Loucy (cell line): ENCODE data around the gene PROX2.
A peak's percentile ranks its signal among the peaks of the same experiment; 100 is the strongest.

ENCODE experiments used
- H2AFZ ChIP-seq: fragments of 200-600 bp; sonication (generic); 2 replicates; pipeline ENCODE4 v1.6.0; 2016; ENCODE audit warnings: antibody characterized with exemption, mild to moderate bottlenecking, low read length, moderate library complexity
- H3F3A ChIP-seq: fragments of 200-600 bp; 2 replicates; pipeline ENCODE4 v1.6.0; 2016; ENCODE audit warnings: antibody characterized with exemption, low read depth, mild to moderate bottlenecking
- H3K27me3 ChIP-seq: fragments of 200-600 bp; sonication (generic); 2 replicates; pipeline ENCODE4 v1.6.1; 2014; ENCODE audit warnings: low read length, mild to moderate bottlenecking; ENCODE audit not compliant: insufficient read depth, poor library complexity, severe bottlenecking
- H3K36me3 ChIP-seq: fragments of 200-600 bp; sonication (generic); 2 replicates; pipeline ENCODE4 v1.6.1; 2016; ENCODE audit warnings: low read length; ENCODE audit not compliant: insufficient read depth
- H3K4me1 ChIP-seq: fragments of 200-600 bp; sonication (generic); 2 replicates; pipeline ENCODE4 v1.5.1; 2014; ENCODE audit warnings: low read length, mild to moderate bottlenecking; ENCODE audit not compliant: insufficient read depth, poor library complexity, severe bottlenecking
- H3K4me2 ChIP-seq: fragments of 200-600 bp; sonication (generic); 2 replicates; pipeline ENCODE4 v1.6.0; 2014; ENCODE audit warnings: antibody characterized with exemption, low read length, low read depth, mild to moderate bottlenecking; ENCODE audit not compliant: poor library complexity, severe bottlenecking
- H3K4me3 ChIP-seq: fragments of 200-600 bp; sonication (generic); 2 replicates; pipeline ENCODE4 v1.5.1; 2014; ENCODE audit warnings: low read length, mild to moderate bottlenecking, mixed read lengths; ENCODE audit not compliant: poor library complexity, severe bottlenecking
- H3K79me2 ChIP-seq: fragments of 200-600 bp; sonication (generic); 2 replicates; pipeline ENCODE4 v1.6.1; 2014; ENCODE audit warnings: low read length; ENCODE audit not compliant: insufficient read depth
- H3K9ac ChIP-seq: fragments of 200-600 bp; sonication (generic); 2 replicates; pipeline ENCODE4 v1.6.0; 2014; ENCODE audit warnings: mild to moderate bottlenecking, low read depth, low read length, moderate library complexity; ENCODE audit not compliant: poor library complexity, severe bottlenecking
- H3K9me2 ChIP-seq: fragments of 200-600 bp; sonication (generic); replicated peaks from 2 replicates; pipeline ENCODE4 v1.6.1; 2016; ENCODE audit warnings: low read depth, low read length, mixed read lengths
- H3K9me3 ChIP-seq: fragments of 200-600 bp; sonication (generic); 2 replicates; pipeline ENCODE4 v1.6.1; 2014; ENCODE audit warnings: mild to moderate bottlenecking, antibody characterized with exemption, low read length, low read depth; ENCODE audit not compliant: insufficient read depth
- H4K20me1 ChIP-seq: fragments of 200-600 bp; sonication (generic); 2 replicates; pipeline ENCODE4 v1.6.0; 2014; ENCODE audit warnings: antibody characterized with exemption, low read length, mild to moderate bottlenecking; ENCODE audit not compliant: insufficient read depth, poor library complexity, severe bottlenecking
- CTCF ChIP-seq: fragments of 200-600 bp; sonication (generic); conservative IDR thresholded peaks from 2 replicates; pipeline ENCODE4 v1.5.1; 2014; ENCODE audit warnings: mild to moderate bottlenecking, antibody characterized with exemption, low read length
- EZH2phosphoT487 ChIP-seq: fragments of 200-600 bp; IDR thresholded peaks from 2 replicates; pipeline ENCODE4 v1.6.1; 2018; ENCODE audit warnings: antibody characterized with exemption, mild to moderate bottlenecking, moderate library complexity, borderline replicate concordance

The PROX2 gene, protein sequence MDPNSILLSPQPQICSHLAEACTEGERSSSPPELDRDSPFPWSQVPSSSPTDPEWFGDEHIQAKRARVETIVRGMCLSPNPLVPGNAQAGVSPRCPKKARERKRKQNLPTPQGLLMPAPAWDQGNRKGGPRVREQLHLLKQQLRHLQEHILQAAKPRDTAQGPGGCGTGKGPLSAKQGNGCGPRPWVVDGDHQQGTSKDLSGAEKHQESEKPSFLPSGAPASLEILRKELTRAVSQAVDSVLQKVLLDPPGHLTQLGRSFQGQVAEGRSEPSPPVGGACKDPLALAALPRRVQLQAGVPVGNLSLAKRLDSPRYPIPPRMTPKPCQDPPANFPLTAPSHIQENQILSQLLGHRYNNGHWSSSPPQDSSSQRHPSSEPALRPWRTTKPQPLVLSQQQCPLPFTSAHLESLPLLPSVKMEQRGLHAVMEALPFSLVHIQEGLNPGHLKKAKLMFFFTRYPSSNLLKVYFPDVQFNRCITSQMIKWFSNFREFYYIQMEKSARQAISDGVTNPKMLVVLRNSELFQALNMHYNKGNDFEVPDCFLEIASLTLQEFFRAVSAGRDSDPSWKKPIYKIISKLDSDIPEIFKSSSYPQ

DNA sequence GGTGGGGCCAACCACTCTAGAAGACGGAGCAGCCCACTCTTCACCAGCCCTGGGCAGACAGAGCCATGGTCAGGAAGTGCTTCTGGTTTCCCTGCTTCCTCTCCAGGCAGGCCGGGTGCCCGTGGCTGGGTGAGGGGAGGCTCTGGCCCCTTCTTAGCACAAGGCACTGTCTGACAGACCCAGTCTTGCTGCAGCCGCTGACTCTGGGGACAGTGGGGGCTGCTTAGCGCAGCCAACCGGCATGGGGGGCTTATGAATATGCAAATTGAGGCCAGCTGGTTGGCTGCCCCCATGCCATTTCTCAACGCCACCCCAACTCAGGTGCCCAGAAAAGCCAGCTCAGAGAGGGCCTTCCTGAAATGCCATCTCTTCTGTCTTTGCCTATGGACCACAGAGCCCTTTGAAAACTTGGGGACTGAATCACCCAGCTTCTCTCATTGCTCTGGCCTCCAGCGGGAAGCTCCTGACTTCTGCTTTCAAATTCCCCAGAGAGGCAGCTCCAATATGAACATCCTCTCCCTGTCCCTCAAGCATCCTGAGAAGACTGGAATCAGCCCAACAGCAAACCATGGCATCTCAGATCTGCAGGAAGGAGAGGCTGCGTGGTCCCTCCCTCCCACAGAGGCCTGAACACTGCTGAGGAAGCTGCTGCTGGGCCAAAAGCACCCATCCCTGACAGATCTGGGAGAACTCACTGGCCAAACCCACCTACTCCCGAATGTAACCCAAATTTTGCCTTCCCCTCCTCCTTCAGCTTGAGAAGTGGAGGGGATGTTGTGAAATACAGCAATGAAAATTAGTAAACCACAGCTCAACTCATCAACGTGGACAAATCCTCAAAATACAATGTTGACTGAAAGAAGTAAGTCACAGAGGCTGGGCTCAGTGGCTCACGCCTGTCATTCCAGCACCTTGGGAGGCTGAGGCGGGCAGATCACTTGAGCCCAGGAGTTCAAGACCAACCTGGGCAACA lies at the start of gene PROX2:
Gene PROX2, minus strand, starts transcription at position 205 of the 973 bp plus-strand sequence. CDS start 12,311 bp downstream, outside the sequence.
- H3K9me3 ChIP-seq: no peaks in the 10 kb centered on the region
- TF ChIP-seq CTCF: no peak
- TF ChIP-seq EZH2phosphoT487: no peak
- H3K4me3 ChIP-seq: peak within 1 kb of the TSS; percentile 65
- peaks cover under 1% of the 10 kb centered on the region; the same call in 1 of the 2 replicates for H3K79me2 ChIP-seq
- no peaks in the 10 kb centered on the region for H3K9me2 ChIP-seq
- peak within 1 kb of the TSS; percentile 66 for H3K4me2 ChIP-seq
- peak within 1 kb of the TSS; percentile 63 for H3K9ac ChIP-seq
- no peaks in the 10 kb centered on the region for H4K20me1 ChIP-seq
- H3K27me3 ChIP-seq: no peaks in the 10 kb centered on the region
- H3K4me1 ChIP-seq: peaks cover 22% of the 10 kb centered on the region
- no peaks in the 10 kb centered on the region for H3K36me3 ChIP-seq
- H3F3A ChIP-seq: no peaks in the 10 kb centered on the region
- peak within 1 kb of the TSS; percentile 69 for H2AFZ ChIP-seq

DNA sequence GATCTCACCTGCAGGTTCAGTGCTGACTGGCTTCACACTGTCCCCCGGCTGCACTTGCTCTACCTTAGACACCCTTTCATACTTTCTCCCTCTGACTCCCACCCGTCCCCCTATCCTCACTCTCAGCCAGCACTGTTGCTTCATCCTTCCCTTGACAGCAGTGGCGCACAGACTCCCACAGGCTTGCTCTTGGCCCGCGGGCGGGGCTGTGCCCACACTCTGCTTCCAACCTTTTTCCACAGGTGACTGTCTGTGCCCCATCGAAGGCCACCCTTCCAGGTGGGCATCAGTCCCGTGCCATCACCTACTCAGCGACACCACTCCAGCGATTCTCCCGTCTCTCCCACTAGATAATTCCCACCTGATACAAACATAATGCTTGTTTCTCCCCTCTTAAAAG lies 48.1 kb upstream of the PROX2 start:
- Histone ChIP-seq H3K79me2 (no peaks in the 10 kb centered on the region), H3K4me2 (no peak overlapping the region), H3F3A (no peaks in the 10 kb centered on the region), H3K4me1 (peaks cover 2% of the 10 kb centered on the region), H3K9ac (no peak overlapping the region), H2AFZ (no peak overlapping the region), H3K9me3 (no peaks in the 10 kb centered on the region), H4K20me1 (no peaks in the 10 kb centered on the region), H3K36me3 (no peaks in the 10 kb centered on the region), H3K9me2 (no peaks in the 10 kb centered on the region), H3K27me3 (no peaks in the 10 kb centered on the region), H3K4me3 (no peak overlapping the region)
- TF ChIP-seq CTCF (no peak), EZH2phosphoT487 (no peak)

DNA sequence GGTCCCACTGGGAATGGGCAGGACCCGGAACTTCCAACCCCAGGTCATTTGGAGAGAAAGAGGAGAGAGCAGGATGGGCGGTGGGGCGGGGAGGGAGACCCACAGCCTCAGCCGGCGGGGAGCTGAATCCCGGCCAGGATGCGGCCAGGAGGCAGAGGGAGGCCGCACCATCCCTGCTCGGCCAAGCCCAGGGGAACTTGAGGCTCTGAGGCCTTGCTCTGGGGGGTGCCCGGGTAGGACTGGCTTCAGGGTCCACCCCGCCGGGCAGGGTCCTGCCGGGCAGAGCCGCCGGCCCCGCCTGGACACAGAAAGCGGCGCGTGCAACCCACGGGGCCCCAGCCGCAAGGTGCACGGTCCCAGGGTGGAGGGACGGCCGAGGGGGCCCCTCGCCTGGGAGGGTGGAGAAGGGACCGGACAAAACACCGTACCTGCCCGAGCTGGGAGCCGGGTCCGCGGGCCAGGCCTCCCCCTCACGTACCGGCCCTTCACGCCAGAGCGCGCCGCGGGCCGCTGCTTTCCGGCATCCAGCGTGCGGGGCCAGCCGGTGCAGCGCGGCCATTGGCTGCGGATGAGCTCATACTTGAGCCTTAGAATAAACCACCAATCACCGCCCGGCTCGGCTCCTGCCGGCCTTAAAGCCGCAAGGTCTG lies 46.9 kb upstream of the PROX2 start, which contains the start of gene RPS6KL1:
Gene RPS6KL1, minus strand, starts transcription at position 509 of the 650 bp plus-strand sequence. CDS start 1,719 bp downstream, outside the sequence.
- Histone ChIP-seq H3K9ac (no peak within 1 kb of the TSS), H3K79me2 (no peaks in the 10 kb centered on the region), H3F3A (no peaks in the 10 kb centered on the region), H3K36me3 (no peaks in the 10 kb centered on the region), H2AFZ (no peak within 1 kb of the TSS), H3K4me3 (no peak within 1 kb of the TSS), H3K9me3 (no peaks in the 10 kb centered on the region), H3K9me2 (no peaks in the 10 kb centered on the region), H3K4me1 (no peaks in the 10 kb centered on the region), H4K20me1 (no peaks in the 10 kb centered on the region), H3K27me3 (no peaks in the 10 kb centered on the region), H3K4me2 (no peak within 1 kb of the TSS)
- TF ChIP-seq CTCF (no peak), EZH2phosphoT487 (no peak)
